PC-3 (cell line): ENCODE results near the gene ATP8A2. TPM values are rescaled to one million over a fixed set of nuclear protein-coding genes. Genes with fewer than 3 reads are reported as not detected.

Experiments used
- ATAC-seq: fragments of 200-7000 bp; cut with Tn5 transposase; 2 replicates; pipeline ENCODE4 v1.9.1; 2020; ENCODE audit warnings: mild to moderate bottlenecking, moderate library complexity
- BruUV-seq: library from RNA; stranded (reverse); fragments of 400-500 nt; replicated peaks from 2 replicates; lab custom pipeline; 2021; lab: Mats Ljungman, UMichigan
- CTCF ChIA-PET: fragments of 300-600 bp; sonication (Branson Sonifier 250); formaldehyde crosslinking; loops from one replicate; lab custom pipeline; 2022; ENCODE audit warnings: antibody characterized with exemption; lab: Charles Lee
- POLR2A ChIA-PET: fragments of 300-600 bp; sonication (Branson Sonifier 250); formaldehyde crosslinking; loops from one replicate; lab custom pipeline; 2022; ENCODE audit warnings: antibody characterized with exemption; ENCODE audit not compliant: unreplicated experiment; lab: Charles Lee
- DNase-seq: peaks from one replicate; pipeline ENCODE4 v3.0.0-alpha.2; 2015
- H2AFZ ChIP-seq: fragments of 300-600 bp; sonication (generic); 2 replicates; pipeline ENCODE4 v1.6.0; 2016; ENCODE audit warnings: antibody characterized with exemption, low read length
- H3F3A ChIP-seq: fragments of 300-600 bp; sonication (generic); one replicate; pipeline ENCODE4 v1.6.0; 2017; ENCODE audit warnings: antibody characterized with exemption, low read length, control low read depth, mild to moderate bottlenecking; ENCODE audit not compliant: unreplicated experiment
- H3K27ac ChIP-seq: fragments of 300-600 bp; sonication (generic); 2 replicates; pipeline ENCODE4 v1.5.1; 2016; ENCODE audit warnings: mild to moderate bottlenecking, low read length
- H3K27me3 ChIP-seq: fragments of 300-600 bp; sonication (generic); 2 replicates; pipeline ENCODE4 v1.6.1; 2016; ENCODE audit warnings: low read length, mixed read lengths
- H3K36me3 ChIP-seq: fragments of 300-600 bp; sonication (generic); 2 replicates; pipeline ENCODE4 v1.6.1; 2016; ENCODE audit warnings: low read depth, mixed run types, low read length, mixed read lengths
- H3K4me1 ChIP-seq: fragments of 300-600 bp; sonication (generic); 2 replicates; pipeline ENCODE4 v1.5.1; 2016; ENCODE audit warnings: low read length; ENCODE audit not compliant: insufficient read depth
- H3K4me2 ChIP-seq: fragments of 300-600 bp; sonication (generic); 2 replicates; pipeline ENCODE4 v1.6.0; 2016; ENCODE audit warnings: low read length
- H3K4me3 ChIP-seq: fragments of 300-600 bp; sonication (generic); 2 replicates; pipeline ENCODE4 v1.5.1; 2016; ENCODE audit warnings: mild to moderate bottlenecking, low read length, mixed read lengths
- H3K79me2 ChIP-seq: fragments of 300-600 bp; sonication (generic); 2 replicates; pipeline ENCODE4 v1.6.1; 2017; ENCODE audit warnings: low read length, mixed read lengths
- H3K9ac ChIP-seq: fragments of 300-600 bp; sonication (generic); 2 replicates; pipeline ENCODE4 v1.6.0; 2016; ENCODE audit warnings: mild to moderate bottlenecking, low read length
- H3K9me2 ChIP-seq: fragments of 300-600 bp; sonication (generic); replicated peaks from 2 replicates; pipeline ENCODE4 v1.6.1; 2016; ENCODE audit warnings: mixed run types, low read length, mixed read lengths
- H3K9me3 ChIP-seq: fragments of 300-600 bp; sonication (generic); 2 replicates; pipeline ENCODE4 v1.6.1; 2016; ENCODE audit warnings: low read length, mixed read lengths
- H4K20me1 ChIP-seq: fragments of 300-600 bp; sonication (generic); 2 replicates; pipeline ENCODE4 v1.6.1; 2016; ENCODE audit warnings: low read length, mixed read lengths
- EZH2 ChIP-seq: fragments of 300-600 bp; sonication (generic); IDR thresholded peaks from one replicate; pipeline ENCODE4 v1.6.1; 2017; ENCODE audit warnings: antibody characterized with exemption, mild to moderate bottlenecking, low read length; ENCODE audit not compliant: unreplicated experiment
- EZH2phosphoT487 ChIP-seq: fragments of 300-600 bp; sonication (generic); IDR thresholded peaks from 2 replicates; pipeline ENCODE4 v1.6.1; 2018; ENCODE audit warnings: mild to moderate bottlenecking, antibody characterized with exemption, low read length, borderline replicate concordance
- intact Hi-C: fragments of 100-400 bp; cut with micrococcal nuclease; formaldehyde crosslinking; loops from 2 replicates; pipeline ENCODE4 v1.9.0; 2023
- total RNA-seq: library from RNA; depleted of rRNA; stranded (reverse); fragments of >200 nt; gene quantifications from 2 replicates; pipeline ENCODE4 v1.2.3, GENCODE V29; 2014
- TF ChIP-seq, protein P1 (sequence below): fragments of 300-600 bp; sonication (generic); conservative IDR thresholded peaks from 2 replicates; pipeline ENCODE4 v1.5.1; 2017; ENCODE audit warnings: antibody characterized with exemption, low read depth, mild to moderate bottlenecking, low read length

The ATP8A2 gene
- total RNA-seq, 1 experiment from 2014 or later = 0.04 TPM

DNA sequence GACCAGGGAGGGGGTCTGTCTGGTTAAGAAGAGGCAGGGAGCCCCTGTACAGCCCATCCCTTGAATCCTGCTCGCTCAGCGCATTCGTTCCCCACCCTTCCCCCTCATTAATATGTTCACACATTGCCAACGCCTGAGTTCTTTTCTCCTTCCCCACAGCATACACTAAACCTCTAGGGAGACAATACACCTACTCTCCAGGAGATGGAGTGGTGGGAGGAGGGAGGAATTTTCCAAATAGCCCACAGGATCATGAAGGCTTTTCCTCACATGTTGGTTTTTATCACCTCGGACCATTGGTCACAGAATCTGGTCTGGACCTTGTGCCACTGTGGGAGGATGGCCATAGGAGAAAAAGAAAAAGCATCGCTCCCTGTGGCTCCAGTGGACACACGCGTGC is 385.1 kb downstream of the ATP8A2 start:
- Histone ChIP-seq H4K20me1 (no peaks in the 10 kb centered on the region), H3K9ac (no peak overlapping the region), H3K4me2 (no peak overlapping the region), H3K9me3 (no peaks in the 10 kb centered on the region), H3K79me2 (no peaks in the 10 kb centered on the region), H2AFZ (no peak overlapping the region), H3K27me3 (no peaks in the 10 kb centered on the region), H3K9me2 (no peaks in the 10 kb centered on the region), H3K36me3 (no peaks in the 10 kb centered on the region), H3F3A (no peaks in the 10 kb centered on the region), H3K27ac (no peak overlapping the region), H3K4me3 (no peak overlapping the region), H3K4me1 (peaks cover 17% of the 10 kb centered on the region)
- intact Hi-C loops = loop anchor here (10.0 kb wide), 2 partner anchors 48 to 128 kb away; no protein-coding TSS in a partner anchor
- TF ChIP-seq EZH2phosphoT487 = no peak
- TF ChIP-seq, protein P1, sequence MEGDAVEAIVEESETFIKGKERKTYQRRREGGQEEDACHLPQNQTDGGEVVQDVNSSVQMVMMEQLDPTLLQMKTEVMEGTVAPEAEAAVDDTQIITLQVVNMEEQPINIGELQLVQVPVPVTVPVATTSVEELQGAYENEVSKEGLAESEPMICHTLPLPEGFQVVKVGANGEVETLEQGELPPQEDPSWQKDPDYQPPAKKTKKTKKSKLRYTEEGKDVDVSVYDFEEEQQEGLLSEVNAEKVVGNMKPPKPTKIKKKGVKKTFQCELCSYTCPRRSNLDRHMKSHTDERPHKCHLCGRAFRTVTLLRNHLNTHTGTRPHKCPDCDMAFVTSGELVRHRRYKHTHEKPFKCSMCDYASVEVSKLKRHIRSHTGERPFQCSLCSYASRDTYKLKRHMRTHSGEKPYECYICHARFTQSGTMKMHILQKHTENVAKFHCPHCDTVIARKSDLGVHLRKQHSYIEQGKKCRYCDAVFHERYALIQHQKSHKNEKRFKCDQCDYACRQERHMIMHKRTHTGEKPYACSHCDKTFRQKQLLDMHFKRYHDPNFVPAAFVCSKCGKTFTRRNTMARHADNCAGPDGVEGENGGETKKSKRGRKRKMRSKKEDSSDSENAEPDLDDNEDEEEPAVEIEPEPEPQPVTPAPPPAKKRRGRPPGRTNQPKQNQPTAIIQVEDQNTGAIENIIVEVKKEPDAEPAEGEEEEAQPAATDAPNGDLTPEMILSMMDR = peak; percentile 33; the same call in 1 of the 2 replicates
- no TSS peak for BruUV-seq
- CTCF ChIA-PET = no interaction called here
- ATAC-seq = no peak
- POLR2A ChIA-PET = no interaction called here
- no peak for DNase-seq

DNA sequence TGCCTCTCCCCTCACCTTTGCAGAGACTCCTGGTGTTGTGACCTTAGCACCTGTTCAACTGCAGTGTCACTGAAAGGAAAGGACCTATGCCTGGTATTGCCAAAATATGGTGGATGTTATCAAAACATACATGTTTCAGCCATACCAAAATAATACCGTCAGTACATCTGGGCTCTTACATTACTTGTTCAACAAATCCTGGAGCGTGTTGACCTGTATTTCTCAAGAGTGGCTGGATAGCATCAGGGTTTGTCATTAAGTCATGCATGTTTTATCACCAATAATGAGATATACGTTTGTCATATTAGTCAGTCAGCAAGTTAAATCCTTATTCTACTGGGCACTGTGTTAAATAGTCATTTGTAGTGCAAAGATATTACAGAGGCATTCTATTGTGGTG is 389.3 kb downstream of the ATP8A2 start:
- TF ChIP-seq, protein P1 = no peak
- TF ChIP-seq EZH2 (no peak), EZH2phosphoT487 (no peak)
- BruUV-seq = no TSS peak
- Histone ChIP-seq H3F3A (no peaks in the 10 kb centered on the region), H3K9me2 (no peaks in the 10 kb centered on the region), H3K4me3 (no peak overlapping the region), H3K27me3 (no peaks in the 10 kb centered on the region), H3K4me1 (no peaks in the 10 kb centered on the region), H3K36me3 (no peaks in the 10 kb centered on the region), H3K27ac (no peak overlapping the region), H3K4me2 (no peak overlapping the region), H3K9ac (no peak overlapping the region), H2AFZ (no peak overlapping the region), H3K79me2 (no peaks in the 10 kb centered on the region), H3K9me3 (no peaks in the 10 kb centered on the region), H4K20me1 (no peaks in the 10 kb centered on the region)
- intact Hi-C loops = no loop called here
- no peak for DNase-seq
- POLR2A ChIA-PET = no interaction called here
- ATAC-seq = no peak
- CTCF ChIA-PET = no interaction called here

DNA sequence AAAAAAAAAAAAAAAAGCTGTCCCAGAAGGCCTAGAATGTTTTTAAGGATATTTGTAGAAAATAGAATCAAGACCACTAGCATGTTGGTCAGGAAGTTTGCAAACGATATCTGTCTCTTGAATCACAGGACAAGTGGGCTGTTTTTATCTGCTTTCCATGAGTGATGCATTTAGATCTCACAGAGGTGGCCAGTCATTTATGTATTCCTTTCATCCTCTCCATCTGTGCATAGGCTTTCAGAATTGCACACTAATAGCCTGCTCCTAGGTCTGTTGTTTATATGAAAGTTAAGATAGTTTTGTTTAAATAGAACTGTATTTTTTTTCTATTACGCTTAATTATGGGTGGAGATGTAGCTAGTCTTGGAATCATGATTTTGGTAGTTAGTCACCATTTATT is 390.5 kb downstream of the ATP8A2 start:
- Histone ChIP-seq H3K4me3 (no peak overlapping the region), H3K27me3 (no peaks in the 10 kb centered on the region), H3K9me2 (no peaks in the 10 kb centered on the region), H2AFZ (no peak overlapping the region), H4K20me1 (no peaks in the 10 kb centered on the region), H3F3A (no peaks in the 10 kb centered on the region), H3K4me1 (no peaks in the 10 kb centered on the region), H3K79me2 (no peaks in the 10 kb centered on the region), H3K27ac (no peak overlapping the region), H3K4me2 (no peak overlapping the region), H3K36me3 (no peaks in the 10 kb centered on the region), H3K9me3 (no peaks in the 10 kb centered on the region), H3K9ac (no peak overlapping the region)
- TF ChIP-seq EZH2phosphoT487 = no peak
- TF ChIP-seq, protein P1 = no peak
- no peak for TF ChIP-seq EZH2
- intact Hi-C loops = no loop called here
- DNase-seq (no peak), ATAC-seq (no peak)
- BruUV-seq = no TSS peak
- ChIA-PET CTCF (no interaction called here), POLR2A (no interaction called here)
